ENCODE results near the gene ARPP21. TPM values are rescaled to one million over a fixed set of nuclear protein-coding genes. Genes with fewer than 3 reads are reported as not detected.

The ARPP21 gene
- total RNA-seq, 1 donor from 2014 or later = not detected

- DNase-seq (no peak), ATAC-seq (peak in 1 of 2 donors; percentile 12)
- Histone ChIP-seq H3K27me3 (ENCODE audit: low read depth) (no peaks in the 10 kb centered on the region), H3K4me1 (no peaks in the 10 kb centered on the region), H3K27ac (no peak overlapping the region), H3K4me3 (no peak overlapping the region), H3K9me3 (no peaks in the 10 kb centered on the region), H3K36me3 (no peaks in the 10 kb centered on the region)
- TF ChIP-seq, protein P1, sequence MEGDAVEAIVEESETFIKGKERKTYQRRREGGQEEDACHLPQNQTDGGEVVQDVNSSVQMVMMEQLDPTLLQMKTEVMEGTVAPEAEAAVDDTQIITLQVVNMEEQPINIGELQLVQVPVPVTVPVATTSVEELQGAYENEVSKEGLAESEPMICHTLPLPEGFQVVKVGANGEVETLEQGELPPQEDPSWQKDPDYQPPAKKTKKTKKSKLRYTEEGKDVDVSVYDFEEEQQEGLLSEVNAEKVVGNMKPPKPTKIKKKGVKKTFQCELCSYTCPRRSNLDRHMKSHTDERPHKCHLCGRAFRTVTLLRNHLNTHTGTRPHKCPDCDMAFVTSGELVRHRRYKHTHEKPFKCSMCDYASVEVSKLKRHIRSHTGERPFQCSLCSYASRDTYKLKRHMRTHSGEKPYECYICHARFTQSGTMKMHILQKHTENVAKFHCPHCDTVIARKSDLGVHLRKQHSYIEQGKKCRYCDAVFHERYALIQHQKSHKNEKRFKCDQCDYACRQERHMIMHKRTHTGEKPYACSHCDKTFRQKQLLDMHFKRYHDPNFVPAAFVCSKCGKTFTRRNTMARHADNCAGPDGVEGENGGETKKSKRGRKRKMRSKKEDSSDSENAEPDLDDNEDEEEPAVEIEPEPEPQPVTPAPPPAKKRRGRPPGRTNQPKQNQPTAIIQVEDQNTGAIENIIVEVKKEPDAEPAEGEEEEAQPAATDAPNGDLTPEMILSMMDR (IDR thresholded peaks at IDR 0.05) = no peak
- intact Hi-C loops (cut with DNase I) = no loop called here
Measured at GRCh38 chr3:35624698-35625097, 14.6 kb upstream of the ARPP21 start.

DNA sequence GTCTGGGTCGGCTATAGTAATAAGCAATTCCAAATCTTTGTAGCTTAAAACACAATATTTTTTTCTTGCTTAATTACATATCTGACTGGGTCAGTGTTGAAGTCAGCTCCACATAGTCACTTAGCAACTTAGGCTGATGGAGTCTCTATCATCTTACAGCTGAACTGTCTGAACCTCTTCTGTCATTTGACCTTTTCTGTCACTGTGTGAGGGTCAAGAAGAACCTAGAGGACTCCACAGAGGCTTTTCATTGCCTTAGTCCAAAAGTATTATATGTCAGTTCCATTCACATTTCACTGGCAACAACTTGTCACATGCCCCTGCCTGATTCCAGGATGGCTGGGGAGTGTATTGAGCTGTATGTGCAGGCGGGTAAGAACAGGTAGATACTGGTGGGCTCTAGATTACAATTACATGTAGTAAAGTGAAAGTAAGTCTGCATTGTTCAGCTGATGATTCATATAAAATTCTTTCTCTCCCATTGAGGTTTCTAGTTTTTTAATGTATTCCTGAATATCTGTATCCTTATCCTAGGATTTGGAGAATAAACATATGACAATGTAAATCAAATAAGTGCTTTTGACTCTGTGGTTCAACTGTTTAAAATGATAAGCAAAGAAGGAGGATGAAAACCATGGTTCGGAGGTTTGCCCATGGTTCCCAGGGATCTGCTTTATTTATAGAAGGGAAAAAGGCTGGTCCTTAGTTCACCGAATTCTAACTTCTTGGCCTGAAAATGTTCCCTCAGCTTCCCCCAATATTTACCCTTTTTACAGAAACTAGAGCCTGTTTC is 5.8 kb upstream of the ARPP21 start:
- peaks cover 1% of the 10 kb centered on the region for H3K27me3 ChIP-seq (ENCODE audit: low read depth)
- intact Hi-C loops (cut with DNase I) = no loop called here
- DNase-seq (no peak), ATAC-seq (no peak)
- no peaks in the 10 kb centered on the region for H3K36me3 ChIP-seq
- H3K4me1 ChIP-seq = no peaks in the 10 kb centered on the region
- H3K4me3 ChIP-seq = no peak overlapping the region
- no peak overlapping the region for H3K27ac ChIP-seq
- no peaks in the 10 kb centered on the region for H3K9me3 ChIP-seq
- TF ChIP-seq, protein P1 (IDR thresholded peaks at IDR 0.05) = no peak

GRCh38 chr3:35635407-35635806 is 3.9 kb upstream of the ARPP21 start:
- Histone ChIP-seq H3K9me3 (no peaks in the 10 kb centered on the region), H3K27ac (no peak overlapping the region), H3K4me1 (peaks cover 9% of the 10 kb centered on the region), H3K27me3 (ENCODE audit: low read depth) (peaks cover 20% of the 10 kb centered on the region), H3K36me3 (no peaks in the 10 kb centered on the region), H3K4me3 (no peak overlapping the region)
- TF ChIP-seq, protein P1 (IDR thresholded peaks at IDR 0.05) = no peak
- intact Hi-C loops (cut with DNase I) = no loop called here
- ATAC-seq (no peak), DNase-seq (no peak)

- no peak for DNase-seq
- TF ChIP-seq, protein P1 (IDR thresholded peaks at IDR 0.05) = no peak
- H3K36me3 ChIP-seq = no peaks in the 10 kb centered on the region
- no peak for ATAC-seq
- H3K27ac ChIP-seq = no peak overlapping the region
- intact Hi-C loops (cut with DNase I) = no loop called here
- H3K4me1 ChIP-seq = peaks cover 9% of the 10 kb centered on the region
- H3K4me3 ChIP-seq = no peak overlapping the region
- H3K9me3 ChIP-seq = no peaks in the 10 kb centered on the region
- peaks cover 27% of the 10 kb centered on the region for H3K27me3 ChIP-seq (ENCODE audit: low read depth)
Measured at GRCh38 chr3:35635926-35636683, 3.2 kb upstream of the ARPP21 start.

- Histone ChIP-seq H3K4me1 (peaks cover 9% of the 10 kb centered on the region), H3K27me3 (ENCODE audit: low read depth) (peaks cover 28% of the 10 kb centered on the region), H3K4me3 (no peak overlapping the region), H3K9me3 (no peaks in the 10 kb centered on the region), H3K36me3 (no peaks in the 10 kb centered on the region), H3K27ac (no peak overlapping the region)
- ATAC-seq (no peak), DNase-seq (no peak)
- TF ChIP-seq, protein P1 (IDR thresholded peaks at IDR 0.05) = no peak
- intact Hi-C loops (cut with DNase I) = no loop called here
Measured at GRCh38 chr3:35638251-35638979, 910 bp upstream of the ARPP21 start.

All from lower lobe of right lung (tissue), 2 donors.